GM18507 (cell line): Measurements from ENCODE around the gene LRRC73.
"Not testable (repeated sequence)": the region's sequence is repeated elsewhere in the genome, so short reads cannot be mapped to it uniquely, and the experiment has no call there.

Experiments
- DNase-seq: peaks from one replicate; pipeline ENCODE4 v3.0.0; 2011; ENCODE audit warnings: low read depth; ENCODE audit not compliant: insufficient read length; ENCODE audit errors: extremely low spot score
- FAIRE-seq: peaks from 2 replicates; lab custom pipeline; 2011; peaks lifted over from hg19 to GRCh38; lab: Jason Lieb, UNC

Gene LRRC73

DNA sequence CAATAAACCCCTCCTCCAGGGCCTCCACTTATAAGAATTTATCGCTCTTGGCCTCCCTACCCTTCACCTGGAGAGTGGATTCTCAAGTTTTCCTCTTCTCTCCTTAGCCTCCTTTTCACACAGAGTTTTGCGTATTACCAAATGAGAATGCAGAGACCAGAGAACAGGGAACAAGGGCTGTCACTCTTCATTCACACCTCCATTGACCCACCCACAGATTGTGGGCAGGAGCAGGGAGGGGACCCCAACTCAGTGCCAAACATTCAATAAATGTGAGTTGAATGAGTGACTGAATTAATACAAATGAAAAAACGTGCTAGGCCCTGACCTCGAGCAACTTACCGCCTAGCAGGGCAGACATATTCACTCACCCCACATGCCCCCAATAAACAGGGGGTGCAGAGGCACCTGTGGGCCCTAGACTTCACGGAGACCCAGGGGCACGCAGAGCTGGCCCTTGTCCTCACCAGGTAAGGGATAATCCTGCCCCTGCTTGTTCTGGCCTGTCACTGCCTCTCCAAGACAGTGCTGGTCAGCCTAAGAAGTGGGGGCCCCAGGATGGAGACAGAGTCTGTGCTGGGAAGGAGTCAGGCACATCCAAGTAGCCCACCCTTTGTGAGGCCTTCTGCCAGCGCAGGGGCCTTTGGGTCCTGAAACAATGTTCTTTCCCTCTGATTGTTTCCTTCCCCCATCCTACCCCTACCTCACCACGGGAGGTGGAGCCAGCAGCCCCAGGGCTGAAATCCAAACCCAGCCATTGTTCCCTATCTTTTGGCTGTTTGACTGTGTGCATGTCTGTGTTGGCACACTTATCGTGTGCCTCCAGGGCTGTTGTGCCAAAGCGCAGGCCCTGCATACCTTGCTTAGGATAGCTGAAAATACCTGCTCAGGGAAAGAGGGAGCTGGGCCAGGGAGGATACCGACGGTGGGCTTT is 41.1 kb downstream of the LRRC73 start:
- no peak for FAIRE-seq
- no peak for DNase-seq

DNA sequence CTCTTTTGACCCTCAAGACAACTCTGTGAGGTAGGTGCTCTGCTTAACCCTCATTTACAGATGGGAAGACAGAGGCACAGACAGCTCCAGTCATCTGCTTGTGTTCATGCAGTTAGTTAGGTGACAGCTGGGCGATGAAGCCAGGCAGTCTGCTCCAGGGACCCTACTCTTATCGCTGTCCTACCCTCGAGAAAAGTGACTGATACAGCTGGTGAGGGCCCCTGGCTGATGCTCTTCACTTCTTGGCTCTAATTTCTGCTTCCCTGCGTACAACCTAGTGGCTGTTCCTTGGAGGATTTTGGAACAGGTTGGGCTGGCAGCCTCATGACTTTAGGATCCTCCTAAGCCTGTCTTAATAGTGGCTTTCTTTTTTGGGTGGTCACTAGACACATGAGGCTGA is 41.9 kb downstream of the LRRC73 start:
- DNase-seq = no peak
- FAIRE-seq = no peak

DNA sequence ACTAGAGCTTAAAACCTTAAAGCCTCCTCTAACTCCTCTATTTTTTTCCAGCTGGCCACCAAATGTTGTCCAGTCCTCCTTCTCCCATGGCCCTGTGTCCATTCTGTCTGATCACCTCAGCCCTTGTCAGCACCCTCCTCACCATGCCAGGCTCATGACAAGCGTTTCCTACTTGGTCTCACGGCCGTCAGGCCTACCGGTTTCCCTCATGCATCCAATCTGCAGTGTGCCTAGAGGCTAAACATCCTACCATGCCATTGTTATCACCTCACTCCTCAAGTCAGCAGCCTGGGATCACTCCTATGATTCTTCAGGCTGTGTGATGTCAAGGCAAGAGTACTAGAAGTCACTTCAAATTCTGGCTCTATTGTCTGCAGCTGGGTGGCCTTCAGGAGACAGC is 42.4 kb downstream of the LRRC73 start:
- no peak for DNase-seq
- no peak for FAIRE-seq

DNA sequence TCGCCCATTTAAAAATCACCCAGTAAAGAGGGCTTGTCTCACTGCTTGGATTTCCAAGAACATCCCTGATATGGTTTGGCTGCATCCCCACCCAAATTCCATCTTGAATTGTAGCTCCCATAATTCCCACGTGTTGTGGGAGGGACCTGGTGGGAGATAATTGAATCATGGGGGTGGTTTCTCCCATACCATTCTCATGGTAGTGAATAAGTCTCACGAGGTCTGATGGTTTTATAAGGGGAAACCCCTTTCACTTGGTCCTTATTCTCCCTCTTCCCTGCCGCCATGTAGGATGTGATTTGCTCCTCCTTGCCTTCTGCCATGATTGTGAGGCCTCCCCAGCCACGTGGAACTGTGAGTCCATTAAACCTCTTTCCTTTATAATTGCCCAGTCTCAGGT is 42.9 kb downstream of the LRRC73 start:
- DNase-seq, FAIRE-seq: not testable (repeated sequence)

DNA sequence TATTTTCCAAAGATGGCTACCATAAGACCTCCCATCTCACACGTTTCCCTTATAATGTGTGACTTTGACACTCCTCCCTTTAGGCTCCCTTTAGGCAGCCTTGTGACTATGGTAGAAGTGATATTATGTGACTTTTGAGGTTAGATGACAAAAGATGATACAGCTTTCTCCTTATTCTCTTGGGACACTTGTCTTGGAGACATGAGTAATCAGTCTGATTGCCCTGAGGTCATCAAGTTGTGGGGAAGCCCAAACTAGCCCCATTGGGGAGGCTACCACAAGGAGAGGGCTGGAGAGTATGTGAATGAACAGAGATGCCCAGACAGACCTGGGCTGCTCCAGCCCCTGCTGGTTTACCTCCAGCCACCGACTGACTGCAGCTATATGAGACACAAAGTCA is 44.2 kb downstream of the LRRC73 start:
- FAIRE-seq (no peak), DNase-seq (no peak)

DNA sequence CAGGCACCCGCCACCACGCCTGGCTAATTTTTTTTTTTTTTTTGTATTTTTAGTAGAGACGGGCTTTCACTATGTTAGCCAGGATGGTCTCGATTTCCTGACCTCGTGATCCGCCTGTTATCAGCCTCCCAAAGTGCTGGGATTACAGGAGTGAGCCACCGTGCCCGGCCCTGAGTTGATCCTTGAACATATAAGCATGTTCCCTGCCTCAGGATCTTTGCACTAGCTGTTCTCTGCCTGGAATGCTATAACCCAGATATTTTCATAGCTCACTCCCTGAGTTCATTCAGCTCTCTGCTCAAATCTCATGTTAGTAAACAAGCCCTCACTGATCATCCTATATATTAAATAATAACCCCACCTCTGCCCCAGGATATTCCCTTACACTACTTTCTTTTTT is 45.8 kb downstream of the LRRC73 start:
- DNase-seq = no peak
- FAIRE-seq = no peak

DNA sequence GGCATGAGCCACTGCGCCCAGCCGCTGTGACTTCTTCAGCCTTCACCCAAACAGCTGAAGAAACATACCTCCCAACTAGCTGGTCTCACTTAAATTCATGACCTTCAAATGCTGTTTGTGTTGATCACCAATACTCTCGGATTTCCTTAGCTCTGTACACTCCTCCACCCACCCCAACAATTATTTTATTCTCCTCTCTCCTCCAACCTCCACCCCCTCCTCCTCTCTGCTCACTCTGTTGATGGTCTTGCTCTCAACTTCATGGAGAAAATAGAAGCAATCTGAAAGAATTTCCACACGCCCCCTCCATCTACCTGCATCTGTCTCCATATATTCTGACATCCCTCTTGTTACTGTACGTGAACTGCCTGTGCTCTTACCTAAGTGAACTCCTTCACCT is 48.2 kb downstream of the LRRC73 start:
- DNase-seq = no peak
- no peak for FAIRE-seq

DNA sequence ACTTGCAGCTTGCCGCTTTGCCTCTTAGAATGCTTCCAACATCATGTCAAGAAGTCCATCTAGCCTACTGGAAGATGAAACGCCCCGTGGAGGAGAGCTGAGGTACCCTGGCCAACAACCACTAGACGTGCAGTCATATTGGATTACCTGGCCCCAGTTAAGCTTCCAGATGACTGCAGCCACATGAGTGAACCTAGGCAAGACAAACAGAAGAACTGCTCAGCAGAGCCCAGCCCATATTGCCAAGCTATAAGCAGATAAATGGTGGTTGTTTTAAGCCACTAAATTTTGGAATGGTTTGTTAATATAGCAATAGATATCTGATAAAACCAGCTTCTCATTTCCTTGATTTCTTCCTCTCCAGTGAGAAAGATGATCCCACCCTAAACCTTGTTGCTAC is 50.1 kb downstream of the LRRC73 start:
- FAIRE-seq (no peak), DNase-seq (no peak)

DNA sequence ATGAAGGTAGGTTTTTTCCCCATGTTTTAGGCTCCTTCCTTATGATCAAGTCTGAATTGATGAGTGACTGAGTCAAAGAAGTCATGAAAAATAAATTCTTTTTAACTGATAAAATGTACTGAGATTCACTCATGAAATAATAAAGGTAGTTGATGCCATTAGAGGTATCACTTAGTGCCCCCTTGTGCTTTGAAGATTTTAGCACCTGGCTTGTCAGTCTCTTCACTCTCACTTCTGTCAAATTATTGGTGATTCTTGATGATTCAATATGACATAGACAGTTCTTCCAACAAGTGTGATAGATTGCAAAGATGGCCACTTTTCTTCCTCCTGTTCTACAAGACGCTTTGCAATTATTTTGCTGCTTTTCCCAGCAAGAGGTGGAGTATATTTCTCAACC is 50.6 kb downstream of the LRRC73 start:
- no peak for DNase-seq
- FAIRE-seq = no peak

DNA sequence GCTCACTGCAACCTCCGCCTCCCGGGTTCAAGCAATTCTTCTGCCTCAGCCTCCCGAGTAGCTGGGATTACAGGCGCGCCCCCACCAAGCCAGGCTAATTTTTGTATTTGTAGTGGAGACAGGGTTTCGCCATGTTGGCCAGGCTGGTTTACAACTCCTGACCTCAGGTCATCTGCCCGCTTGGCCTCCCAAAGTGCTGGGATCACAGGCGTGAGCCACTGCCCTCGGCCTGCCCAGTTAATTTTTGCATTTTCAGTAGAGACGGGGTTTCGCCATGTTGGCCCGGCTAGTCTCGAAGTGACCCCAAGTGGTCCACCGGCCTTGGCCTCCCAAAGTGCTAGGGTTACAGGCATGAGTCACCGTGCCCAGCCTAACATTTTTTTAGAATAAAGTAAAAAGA is 52.0 kb downstream of the LRRC73 start:
- FAIRE-seq, DNase-seq: not testable (repeated sequence)

DNA sequence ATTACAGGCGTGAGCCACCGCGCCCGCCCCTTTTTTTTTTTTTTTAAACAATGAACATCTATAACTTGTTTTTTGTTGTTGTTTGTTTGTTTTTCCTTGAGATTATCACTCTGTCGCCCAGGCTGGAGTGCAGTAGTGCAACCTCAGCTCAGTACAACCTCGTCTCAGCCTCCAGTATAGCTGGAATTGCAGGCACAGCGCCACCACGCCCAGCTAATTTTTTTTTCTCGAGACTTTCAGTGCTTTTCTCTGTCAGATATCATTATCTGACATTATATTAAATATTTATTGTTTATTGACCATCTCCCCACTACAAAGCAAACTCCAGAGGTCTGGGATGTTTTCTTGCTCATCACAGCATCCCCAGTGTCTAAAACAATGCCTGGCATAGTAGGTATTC is 52.5 kb downstream of the LRRC73 start:
- DNase-seq = no peak
- FAIRE-seq = no peak
